Urothelium cell line (cell line): Measurements from ENCODE around the gene TELO2.

ENCODE experiments used
- DNase-seq: peaks from one replicate; pipeline ENCODE4 v3.0.0; 2011; ENCODE audit warnings: low spot score, mixed read lengths
- FAIRE-seq: peaks from 2 replicates; lab custom pipeline; 2011; peaks lifted over from hg19 to GRCh38; lab: Jason Lieb, UNC

TELO2 gene

DNA sequence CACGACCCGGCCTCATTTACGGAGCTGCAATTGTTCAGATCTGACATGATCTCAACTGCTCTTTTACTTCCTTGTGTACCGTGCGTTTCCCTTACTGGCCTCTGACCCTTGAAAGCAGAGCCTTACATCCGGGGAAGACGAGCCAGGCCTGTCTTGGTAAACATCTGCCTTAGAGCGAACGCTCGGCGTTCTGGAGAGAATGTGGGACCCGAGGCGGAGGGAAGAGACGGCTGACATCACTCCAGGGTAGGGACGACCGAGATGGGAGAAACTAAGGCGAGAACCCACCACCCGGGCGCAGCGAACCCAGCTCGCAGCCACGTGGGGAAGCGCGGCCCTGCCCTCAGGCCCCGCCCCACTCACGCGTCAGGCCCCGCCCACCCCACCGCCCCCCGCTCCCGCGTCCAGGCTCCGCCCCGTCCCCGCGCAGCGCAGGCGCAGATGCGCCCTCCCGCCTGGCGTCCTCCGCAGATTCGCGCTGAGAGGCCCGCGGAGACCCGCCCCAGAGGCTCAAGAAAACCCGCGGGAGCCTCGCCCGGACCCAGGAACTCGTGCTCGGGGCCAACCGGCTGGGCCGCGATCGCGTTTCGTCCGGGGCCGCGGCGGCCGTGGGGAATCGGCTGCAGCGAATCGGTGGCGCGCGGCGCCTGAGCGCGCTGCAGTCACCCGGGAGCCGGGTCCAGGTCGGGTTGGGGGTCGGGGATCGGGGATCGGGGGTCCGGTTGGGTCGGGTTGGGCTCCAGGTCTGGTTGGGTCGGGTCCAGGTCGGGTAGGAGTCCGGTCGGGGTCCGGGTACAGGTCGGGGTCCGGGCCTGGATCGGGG, at the start of gene TELO2:
TELO2 (plus strand) TSS at position 438 of the 823 bp plus-strand sequence. CDS start 922 bp downstream, outside the sequence.
- peak; percentile 74 for FAIRE-seq
- DNase-seq: peak; percentile 98

DNA sequence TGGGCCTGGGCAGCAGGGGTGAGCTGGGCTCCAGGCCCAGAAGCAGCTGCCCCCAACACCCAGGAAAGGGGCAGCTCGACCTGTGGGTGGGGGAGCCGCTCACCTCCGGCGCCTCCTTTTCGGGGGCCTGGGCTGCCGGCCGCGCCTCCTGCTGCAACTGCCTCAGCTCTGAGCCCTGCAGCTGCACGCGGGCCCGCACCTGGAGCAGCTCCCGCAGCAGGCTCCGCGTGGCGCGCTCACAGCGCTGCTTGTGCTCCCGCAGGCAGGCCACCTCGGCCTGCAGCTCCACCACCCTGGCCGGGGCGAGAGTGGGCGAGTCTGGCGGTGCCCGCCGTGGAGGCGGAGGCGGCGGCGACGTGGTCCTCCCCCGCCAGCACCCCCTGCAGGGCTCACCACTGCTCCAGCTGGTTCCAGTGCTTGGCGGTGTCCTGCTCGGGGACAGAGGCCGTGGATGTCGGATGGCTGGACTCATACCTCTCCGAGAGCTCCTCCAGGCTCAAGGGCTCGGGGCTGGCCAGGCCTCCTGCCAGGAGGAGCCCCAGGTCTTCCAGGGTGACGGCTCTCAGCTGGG, 49.7 kb upstream of the TELO2 start:
- FAIRE-seq: no peak
- no peak for DNase-seq

DNA sequence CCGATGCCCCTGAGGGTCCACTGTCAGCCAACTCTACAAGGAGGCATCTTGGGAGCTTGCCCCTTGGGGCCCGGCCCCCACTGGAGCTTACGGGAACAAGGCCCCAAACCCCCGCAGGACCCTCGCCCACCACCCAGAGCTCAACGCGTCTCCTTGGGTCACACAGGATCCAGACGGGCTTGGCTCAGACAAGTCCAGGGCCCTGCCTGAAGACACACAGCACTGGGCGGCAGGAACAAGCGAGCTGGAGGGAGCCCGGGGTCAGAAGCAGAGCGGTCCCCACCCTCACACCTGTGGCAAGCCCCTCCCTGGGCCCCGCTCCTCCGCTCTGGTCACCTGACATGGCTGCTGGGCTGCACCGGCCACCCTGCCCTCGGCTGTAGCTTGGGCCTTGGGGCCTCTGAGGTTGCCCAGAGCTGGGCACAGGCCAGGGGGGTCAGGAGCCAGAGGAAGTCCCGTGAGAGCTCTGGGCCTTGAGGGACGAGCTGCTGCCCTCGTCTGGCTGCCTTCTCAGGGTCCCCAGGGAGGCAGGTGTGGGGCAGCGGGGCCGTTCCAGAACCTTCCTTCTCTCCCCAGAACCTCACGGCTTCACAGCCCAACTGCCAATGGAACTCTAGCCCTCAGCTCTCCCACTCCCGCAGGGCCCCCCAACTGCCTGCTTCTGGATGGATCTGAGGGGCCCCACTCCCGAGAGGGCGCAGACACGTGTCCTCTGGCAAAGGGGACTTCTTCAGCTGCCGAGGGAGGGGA, 49.0 kb upstream of the TELO2 start, which contains the start of gene CCDC154:
CCDC154 (minus strand) TSS at position 577 of the 750 bp plus-strand sequence; CDS start at position 343, 234 bp downstream.
- FAIRE-seq: peak; percentile 30

GRCh38 chr16:1444730-1445517, 48.2 kb upstream of the TELO2 start:
- DNase-seq (no peak), FAIRE-seq (no peak)

More for the DNA sequence above, 49.0 kb upstream of the TELO2 start, which contains the start of gene CCDC154:
- no peak for DNase-seq

DNA sequence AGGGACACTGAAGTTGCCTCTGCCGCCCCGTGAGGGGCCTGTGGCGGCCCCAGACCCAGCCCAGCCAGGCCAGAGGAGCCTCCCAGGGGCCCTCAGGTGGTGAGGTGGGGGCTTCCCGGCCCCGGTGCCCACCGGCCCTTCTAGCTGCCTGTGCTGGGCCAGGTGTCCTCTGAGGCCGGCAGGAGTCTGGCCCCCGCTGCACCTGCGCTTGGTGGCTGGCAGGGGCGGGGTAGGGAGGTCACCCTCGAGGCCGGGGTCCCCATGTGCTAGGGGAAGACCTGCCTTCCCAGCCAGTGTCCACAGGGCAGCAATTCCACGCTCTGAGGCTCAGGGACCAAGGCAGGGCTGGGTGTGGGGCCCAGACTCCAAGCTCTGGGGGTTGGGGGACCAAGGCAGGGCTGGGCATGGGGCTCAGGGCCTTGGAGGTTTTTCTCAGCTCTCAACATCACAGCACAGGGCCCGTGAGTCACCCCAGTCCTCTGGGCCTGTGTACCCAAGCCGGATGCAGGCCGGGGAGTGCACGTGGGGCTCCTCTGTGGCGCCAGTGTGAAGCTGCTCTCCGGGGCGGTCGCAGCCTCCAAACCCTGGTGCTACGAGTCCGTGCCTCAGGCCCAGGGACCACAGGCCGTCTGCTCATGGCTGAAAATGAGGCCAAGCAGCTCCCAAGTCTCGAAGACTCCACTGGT, 47.5 kb upstream of the TELO2 start:
- FAIRE-seq: no peak
- no peak for DNase-seq

- FAIRE-seq: no peak
- DNase-seq: no peak
Observed at GRCh38 chr16:1446296-1447080, 46.7 kb upstream of the TELO2 start.

- DNase-seq: no peak
- FAIRE-seq: no peak
Observed at GRCh38 chr16:1447965-1448364, 45.2 kb upstream of the TELO2 start.

DNA sequence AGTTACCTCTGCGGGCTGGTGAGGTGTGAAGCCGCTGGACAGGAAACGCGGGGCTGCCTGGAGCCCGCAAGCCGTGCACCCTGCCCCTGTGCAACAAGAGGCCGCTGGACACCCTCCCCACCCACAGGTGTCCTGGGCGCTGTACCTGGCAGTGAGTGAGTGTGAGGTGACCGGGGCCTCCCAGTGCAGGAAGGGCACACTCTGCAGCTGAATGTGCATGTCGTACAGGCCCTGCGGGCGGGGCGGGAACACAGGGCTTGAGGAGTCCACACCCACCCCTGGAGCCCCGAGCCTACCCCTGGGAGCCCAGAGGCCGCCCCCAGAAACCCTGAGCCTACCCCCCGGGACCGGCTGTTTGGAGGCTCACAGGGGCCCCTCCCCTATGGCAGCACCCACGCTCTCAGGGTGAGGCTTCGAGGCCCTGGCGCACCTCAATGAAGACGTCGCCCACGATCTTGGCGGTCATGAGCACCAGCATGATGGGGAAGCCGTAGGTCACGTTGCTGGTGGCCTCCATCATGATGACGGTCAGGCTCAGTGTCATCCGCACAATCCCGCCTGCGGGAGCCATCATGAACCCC, 44.5 kb upstream of the TELO2 start:
- FAIRE-seq (no peak), DNase-seq (no peak)

- DNase-seq: no peak
- FAIRE-seq: no peak
Observed at GRCh38 chr16:1449201-1449788, 43.9 kb upstream of the TELO2 start.

GRCh38 chr16:1450218-1450617, 42.9 kb upstream of the TELO2 start:
- DNase-seq (no peak), FAIRE-seq (no peak)

DNA sequence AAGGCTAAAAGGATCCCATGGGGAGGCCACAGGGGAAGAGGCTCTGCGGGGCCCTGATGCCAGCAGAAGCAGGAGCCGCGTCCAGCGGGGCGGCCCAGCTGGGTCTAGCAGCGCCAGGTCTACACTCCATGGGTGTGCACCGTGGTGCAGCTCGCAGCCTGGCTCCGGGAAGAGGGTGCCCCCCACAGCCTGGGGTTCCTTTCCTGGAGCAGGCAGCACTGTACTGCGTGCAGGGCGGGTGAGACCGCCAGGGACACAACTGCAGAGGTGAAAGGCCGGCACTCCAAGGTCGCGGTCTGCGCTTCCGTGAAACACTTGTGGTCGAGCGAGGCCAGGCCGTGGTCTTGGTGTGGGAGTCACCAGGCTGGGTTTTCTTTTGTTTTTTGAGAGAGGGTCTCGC, 42.3 kb upstream of the TELO2 start:
- DNase-seq (no peak), FAIRE-seq (no peak)

DNA sequence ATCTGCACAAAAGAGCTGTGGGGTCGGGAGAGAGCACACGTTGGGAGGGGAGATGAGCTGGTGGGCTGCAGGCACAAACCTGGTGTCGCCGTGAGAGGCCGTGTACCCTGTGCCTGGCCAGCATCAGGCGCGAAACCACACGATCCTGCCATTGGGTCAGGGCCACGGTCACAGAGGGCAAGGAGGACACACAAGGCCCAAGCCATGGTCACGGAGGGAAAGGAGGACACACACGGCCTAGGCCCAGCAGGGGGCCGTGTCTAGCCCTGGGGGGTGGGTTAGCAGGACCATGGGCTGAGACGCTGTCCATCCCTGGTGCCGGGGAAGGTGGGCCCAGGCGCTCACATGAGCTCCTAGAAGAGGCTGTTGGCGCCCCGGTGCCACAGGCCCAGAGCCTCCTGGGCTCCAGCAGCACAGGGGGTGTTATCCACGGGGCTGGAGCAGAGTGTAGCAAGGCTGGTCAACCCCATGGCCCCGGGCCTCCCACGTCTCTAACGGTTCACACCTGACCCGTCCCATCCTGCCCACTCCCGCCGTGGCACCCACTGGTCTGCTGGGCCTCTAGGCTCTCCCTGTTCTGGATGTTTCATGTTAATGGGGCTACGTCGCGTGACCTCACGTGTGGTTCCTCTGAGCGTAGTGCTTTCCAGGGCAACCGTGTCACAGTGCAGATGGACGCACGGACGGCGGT, 41.3 kb upstream of the TELO2 start:
- peak; percentile 52 for FAIRE-seq
- DNase-seq: no peak

DNA sequence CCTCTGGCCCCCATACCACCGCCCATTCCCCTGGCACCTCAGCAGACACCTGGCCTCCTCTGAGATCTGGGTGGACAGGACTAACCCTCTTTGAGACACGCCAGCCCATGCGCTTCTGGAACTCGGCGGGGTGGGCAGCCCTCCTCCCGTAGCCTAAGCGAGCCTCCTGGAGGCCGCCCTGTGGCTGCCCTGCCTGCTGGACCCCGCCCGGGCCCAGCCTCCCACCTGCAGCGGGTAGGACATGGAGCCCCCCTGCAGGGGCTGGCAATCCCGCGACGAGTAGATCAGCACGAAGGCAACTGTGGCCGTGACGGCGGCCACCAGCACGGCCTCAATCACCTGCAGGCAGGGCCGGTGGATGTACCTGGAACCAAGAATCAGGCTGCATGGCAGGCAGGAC, 40.6 kb upstream of the TELO2 start:
- DNase-seq (no peak), FAIRE-seq (no peak)

GRCh38 chr16:1453316-1453715, 39.8 kb upstream of the TELO2 start:
- FAIRE-seq: no peak
- DNase-seq: no peak

DNA sequence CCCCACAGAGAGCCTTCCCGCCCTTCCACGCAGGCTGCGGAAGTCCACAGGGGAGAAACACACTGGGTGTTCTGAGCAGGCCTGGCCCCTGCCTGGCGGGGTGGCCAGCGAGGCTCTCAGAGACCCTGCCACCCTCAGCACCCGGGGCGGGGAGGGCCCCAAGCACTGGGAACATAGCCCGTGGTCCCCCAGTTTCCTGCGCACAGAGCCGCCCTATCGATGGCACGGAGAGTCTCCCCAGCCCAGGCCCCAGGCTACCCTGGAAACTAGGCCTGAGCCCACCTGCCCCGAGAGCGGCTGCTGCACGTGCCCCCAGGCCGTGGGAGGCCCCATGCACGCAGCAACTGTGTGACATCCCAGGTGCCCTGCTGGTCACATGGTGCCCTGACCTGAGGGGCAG, 38.6 kb upstream of the TELO2 start:
- DNase-seq: no peak
- no peak for FAIRE-seq

DNA sequence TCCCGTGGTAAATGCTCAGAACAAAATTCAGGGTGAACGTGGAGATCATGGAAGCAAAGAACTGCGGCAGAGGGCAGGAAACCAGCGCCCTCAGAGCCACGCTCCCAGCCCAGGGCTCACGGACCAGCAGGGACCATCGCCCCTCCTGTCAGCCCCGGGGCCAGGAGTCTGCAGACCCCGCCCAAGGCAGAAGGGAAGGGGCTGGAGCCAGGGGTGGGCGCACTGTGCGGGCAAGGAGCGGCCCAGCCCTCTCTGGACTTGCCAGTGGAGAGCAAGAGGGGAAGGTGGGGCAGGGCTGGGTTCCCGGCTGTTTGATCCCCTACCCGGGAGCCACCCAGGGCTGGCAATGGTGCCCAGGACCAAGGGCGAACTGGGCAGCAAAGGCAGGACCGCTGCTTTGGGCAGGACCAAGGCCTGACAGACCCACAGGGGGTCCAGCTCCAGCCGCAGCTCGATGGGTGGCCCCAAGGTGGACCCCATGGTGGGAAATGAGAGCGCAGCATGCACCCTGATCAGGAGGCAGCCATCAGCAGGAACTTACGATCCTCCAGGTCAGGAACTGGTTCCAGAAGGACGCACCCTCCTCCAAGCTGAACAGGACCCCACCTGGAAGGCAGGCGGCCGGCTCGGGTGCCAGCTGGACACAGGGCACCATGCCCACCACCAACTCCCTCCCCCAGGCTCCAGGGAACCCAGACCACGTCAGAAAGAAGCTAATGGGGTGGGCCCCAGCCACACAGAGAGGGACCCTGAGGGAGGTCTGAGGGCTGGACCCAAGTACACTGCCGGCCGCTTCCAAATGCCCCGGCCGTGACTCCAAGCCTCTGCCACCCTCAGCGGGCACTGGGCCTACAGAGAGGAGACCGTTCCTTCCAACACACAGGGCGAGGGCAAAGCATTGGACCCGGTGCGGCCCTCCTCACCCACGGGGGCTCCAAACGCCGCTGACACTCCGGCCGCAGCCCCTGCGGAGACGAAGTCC, 37.7 kb upstream of the TELO2 start:
- FAIRE-seq: no peak
- no peak for DNase-seq

DNA sequence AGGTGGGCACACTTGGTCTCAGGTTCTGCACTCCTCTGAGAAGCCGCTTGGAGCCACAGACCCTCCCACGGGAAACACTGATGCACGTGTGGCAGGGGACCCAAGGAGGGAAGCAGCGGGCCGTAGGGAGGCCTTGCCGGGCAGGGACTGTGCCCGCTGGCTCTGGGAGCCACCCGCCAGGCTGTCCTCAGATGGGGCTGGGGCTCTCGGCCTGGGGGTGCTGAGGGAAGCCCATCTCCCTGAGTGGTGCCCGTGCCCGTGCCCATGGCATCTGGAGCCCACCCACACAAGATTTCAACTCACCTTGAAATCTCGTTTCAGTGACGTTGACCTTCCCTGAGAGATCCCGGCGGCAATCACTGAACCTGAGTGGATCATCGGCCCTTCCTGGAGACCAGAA, 36.2 kb upstream of the TELO2 start:
- FAIRE-seq (no peak), DNase-seq (no peak)
